GM10847 (cell line): Measurements from ENCODE around the gene CENPQ.

Experiments used
- POLR2A ChIP-seq: IDR thresholded peaks from 2 replicates; pipeline ENCODE4 v1.6.1; 2011; ENCODE audit not compliant: insufficient read length; ENCODE audit errors: extremely low read depth

CENPQ gene

GRCh38 chr6:49462927-49463611, at the start of gene CENPQ, which contains the start of gene MMUT:
Gene CENPQ, plus strand, starts transcription at chr6:49463370. Its CDS starts 6,807 bp downstream, at chr6:49470177.
Gene MMUT, minus strand, starts transcription at chr6:49463253. Its CDS starts 3,787 bp downstream, at chr6:49459466.
- TF ChIP-seq POLR2A = peak; percentile 77

DNA sequence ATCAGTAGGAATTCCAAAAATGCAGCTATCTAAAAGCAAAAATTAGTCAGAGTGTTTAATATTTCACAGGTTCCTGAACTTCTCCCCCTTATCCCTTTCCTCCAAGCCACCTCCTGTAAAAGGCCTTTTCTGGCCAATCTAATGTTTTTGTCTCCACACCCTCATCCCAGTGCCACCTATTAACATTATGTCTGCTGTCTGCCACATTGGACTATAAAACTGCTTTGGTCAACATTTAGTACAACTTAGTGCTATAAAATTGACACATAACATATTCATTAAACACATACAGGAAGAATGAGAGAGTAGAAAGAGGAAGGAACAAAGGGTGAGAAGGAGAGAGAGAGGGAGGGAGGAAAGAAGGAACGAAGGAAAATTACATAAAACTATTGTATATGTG, 47.8 kb upstream of the CENPQ start:
- TF ChIP-seq POLR2A = no peak

DNA sequence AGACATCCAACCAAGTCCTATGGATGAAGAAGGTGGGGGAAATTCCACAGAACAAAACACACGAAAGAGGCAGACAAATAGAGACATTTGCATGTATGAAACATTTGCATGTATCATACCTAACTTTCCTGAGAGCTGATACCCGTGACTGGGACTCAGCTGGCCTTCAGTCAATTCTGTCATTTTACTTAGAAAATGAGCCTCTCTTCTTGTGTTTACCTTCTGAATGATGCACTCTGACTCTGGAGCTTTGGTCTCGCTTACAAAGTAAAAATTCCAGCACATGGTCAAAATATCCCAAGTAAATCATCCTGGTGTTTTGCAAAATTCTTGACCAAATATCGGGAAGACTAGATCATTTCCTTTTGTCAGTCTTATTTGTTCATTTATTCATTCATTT, 47.0 kb upstream of the CENPQ start:
- TF ChIP-seq POLR2A = no peak

GRCh38 chr6:49423817-49424216, 39.4 kb upstream of the CENPQ start:
- no peak for TF ChIP-seq POLR2A

DNA sequence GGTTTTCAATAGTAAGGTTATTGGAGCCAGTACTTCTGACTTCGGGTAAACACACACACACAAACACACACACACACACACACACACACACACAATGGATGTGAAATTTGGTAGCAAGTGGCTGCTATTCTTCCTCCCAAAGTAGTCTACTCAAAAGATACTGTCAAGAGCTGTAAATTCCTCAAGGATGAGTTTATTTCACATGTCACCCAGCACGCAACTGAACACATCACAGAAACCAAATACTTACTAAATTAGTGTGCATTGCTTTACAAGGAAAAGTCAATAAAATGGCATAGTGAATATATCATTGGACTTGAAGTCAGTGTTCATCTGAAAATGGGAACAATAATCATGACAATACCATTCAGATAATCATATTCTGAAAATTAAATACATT, 33.0 kb upstream of the CENPQ start:
- TF ChIP-seq POLR2A = no peak

DNA sequence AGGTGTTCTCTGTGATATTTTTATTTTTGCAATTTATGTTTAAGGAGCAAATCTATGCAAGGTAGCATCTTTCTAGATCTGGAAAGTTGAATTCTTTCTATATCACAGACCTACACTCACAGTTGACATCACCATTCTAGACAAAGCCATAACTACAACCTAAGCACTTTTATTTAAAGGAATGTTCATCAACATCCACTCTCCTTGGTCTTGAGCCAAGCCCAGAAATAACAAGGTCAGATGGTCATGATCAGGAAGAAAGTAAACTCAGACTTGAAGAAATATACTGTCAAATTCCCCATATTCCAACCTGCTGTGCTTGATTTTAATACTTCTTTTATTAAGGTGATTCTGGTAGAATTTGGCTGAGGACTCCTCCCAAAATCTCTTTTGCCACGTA, 32.3 kb upstream of the CENPQ start:
- TF ChIP-seq POLR2A = no peak

DNA sequence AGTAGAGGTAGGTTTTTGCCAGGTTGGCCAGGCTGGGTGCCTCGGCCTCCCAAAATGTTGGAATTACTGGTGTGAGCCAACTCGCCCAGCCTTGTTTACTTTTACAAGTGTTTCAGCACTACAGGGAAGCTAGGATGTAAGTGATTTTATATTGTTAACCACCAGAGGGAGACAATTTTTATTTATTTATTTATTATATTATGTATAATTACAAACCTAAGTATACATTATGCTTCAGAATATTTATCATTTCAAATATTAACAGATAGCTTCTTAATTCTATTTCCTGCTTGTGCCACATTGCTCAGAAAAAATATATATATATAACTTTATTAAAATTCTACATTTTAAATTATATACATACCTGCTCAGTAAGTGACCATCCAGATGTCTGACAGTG, 9.9 kb upstream of the CENPQ start:
- no peak for TF ChIP-seq POLR2A

DNA sequence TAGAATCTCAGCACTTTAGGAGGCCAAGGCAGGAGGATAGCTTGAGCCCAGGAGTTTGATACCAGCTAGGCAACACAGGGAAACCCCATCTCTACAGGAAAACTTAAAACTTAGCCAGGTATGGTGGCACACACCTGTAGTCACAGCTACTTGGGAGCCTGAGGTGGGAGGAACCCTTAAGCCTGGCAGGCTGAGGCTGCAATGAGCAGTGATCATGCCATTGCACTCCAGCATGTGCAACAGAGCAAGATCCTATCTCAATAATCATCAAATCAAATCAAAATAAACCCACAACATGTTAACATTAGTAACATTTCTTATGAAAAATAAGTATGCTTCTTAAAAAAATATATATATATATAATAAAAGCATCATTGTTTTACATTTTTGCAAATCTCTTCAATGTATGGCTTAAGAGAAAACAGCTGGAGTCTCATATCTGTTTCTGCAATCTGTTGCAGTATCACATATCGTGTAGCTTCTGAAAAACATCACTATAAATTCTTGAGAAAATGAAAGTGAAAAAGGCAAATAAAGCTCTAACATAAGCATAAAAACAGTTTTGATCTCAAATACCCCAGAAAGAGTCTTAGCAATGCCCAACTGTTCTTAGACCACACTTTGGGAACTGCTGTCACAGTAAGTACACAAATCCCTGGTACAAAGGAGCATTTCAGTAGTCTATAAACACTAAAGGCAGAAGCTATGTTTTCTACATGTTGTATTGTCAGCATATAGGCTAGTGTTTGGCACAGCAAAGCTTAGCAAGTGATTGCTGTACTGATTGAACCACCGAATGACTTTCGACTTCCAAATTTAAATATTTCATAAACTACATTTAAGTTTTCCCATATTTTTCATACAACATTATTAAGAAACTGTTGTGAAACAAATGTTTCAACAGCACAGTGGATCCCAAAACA, 8.1 kb upstream of the CENPQ start:
- no peak for TF ChIP-seq POLR2A

DNA sequence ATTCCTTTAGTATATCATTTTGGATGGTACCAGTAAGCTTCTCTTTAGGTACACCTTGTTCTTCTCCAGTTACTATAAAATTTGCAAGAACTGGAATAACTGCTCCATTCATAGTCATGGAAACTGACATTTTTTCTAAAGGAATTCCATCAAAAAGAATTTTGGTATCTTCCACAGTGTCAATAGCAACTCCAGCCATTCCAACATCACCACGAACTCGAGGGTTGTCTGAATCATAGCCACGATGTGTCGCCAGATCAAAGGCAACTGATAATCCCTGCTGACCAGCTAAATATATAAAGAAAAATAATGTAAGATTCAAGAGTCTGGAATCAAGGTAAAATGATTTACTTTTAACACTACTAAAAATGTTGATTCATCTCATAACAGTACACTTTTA, 5.4 kb upstream of the CENPQ start:
- no peak for TF ChIP-seq POLR2A

GRCh38 chr6:49462071-49462470, 1.1 kb upstream of the CENPQ start:
- no peak for TF ChIP-seq POLR2A

DNA sequence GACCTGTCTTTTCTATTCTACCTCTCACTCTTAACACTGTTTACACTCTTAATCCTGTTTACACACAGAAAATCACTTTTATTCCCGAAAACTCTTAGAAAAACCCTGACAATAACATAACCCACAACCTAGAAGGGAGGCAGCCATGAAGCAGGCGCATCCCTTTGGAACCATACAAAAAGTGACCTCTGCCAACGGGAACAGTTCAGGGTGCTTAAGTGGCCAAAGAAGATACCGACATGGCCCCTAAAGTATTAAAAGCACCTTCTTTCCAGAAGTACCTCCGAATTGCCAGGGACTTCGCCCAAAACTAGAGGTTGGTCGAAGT, 607 bp upstream of the CENPQ start:
- TF ChIP-seq POLR2A = no peak

DNA sequence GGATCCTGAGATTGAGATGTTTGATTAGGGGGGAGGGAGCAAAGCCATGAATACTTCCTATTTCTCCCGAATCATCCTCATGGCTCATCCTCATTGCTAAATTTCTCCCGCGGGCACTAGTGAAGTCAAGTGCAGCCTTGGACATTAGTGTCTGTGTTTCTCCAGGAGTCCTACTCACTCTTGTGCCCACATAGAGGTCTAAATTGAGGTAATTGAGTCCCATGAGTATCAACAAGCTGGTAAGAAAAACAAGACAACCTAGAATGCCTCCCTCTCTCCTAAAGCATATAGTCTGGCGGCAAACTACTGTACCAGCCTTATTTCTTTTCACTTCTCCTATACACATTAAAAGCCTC, 420 bp downstream of the CENPQ start:
- TF ChIP-seq POLR2A = no peak

GRCh38 chr6:49464691-49465090, 1.5 kb downstream of the CENPQ start:
- no peak for TF ChIP-seq POLR2A

DNA sequence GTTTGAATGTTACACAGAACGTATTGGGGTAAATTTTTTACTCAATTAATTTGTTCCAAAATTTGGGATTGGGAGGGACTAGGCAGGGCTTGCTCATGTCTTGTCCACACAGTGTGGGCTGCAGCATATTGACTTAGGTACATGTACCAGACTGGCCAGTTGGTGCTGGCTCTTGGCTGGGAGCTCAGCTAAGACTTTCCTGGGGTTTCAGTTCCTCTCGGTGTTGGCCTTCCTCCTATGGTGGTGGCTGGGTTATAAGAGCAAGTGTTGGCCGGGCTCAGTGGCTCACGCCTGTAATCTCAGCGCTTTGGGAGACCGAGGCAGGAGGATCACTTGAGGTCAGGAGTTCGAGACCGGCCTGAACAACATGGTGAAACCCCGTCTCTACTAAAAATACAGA, 4.9 kb downstream of the CENPQ start:
- TF ChIP-seq POLR2A = no peak

- TF ChIP-seq POLR2A = no peak
Observed at GRCh38 chr6:49479308-49479970, 16.3 kb downstream of the CENPQ start.

- no peak for TF ChIP-seq POLR2A
Observed at GRCh38 chr6:49490633-49491032, 27.5 kb downstream of the CENPQ start.

GRCh38 chr6:49497304-49497703, 34.1 kb downstream of the CENPQ start:
- no peak for TF ChIP-seq POLR2A

- TF ChIP-seq POLR2A = no peak
Observed at GRCh38 chr6:49499126-49499525, 36.0 kb downstream of the CENPQ start.
